Tibial nerve (tissue), 4 donors: ENCODE measurements around the gene CCDC177. TPM values are rescaled to one million over a fixed set of nuclear protein-coding genes. Genes with fewer than 3 reads are reported as not detected.

ENCODE experiments used
- DNase-seq, 2 donors: peaks; one replicate each; pipeline ENCODE4 v3.0.0-alpha.2; 2019; ENCODE audit warnings: low spot score in 2 of 2
- H3K27ac ChIP-seq, 4 donors: fragments of 200-600 bp; sonication (generic) in 3 of 4; one replicate each; pipeline ENCODE4 v1.5.1; 2017 to 2019; ENCODE audit warnings: mild to moderate bottlenecking in 1 of 4
- H3K27me3 ChIP-seq, 2 donors: fragments of 200-600 bp; sonication (generic) in 1 of 2; one replicate each; pipeline versions ENCODE4 v1.5.1 to v1.6.0; 2017 to 2019
- H3K36me3 ChIP-seq, 3 donors: fragments of 200-600 bp; sonication (generic); one replicate each; pipeline ENCODE4 v1.5.1; 2018 to 2019
- H3K4me1 ChIP-seq, 4 donors: fragments of 200-600 bp; sonication (generic) in 3 of 4; one replicate each; pipeline ENCODE4 v1.5.1; 2017 to 2019
- H3K4me3 ChIP-seq, 4 donors: fragments of 200-600 bp; sonication (generic) in 3 of 4; one replicate each; pipeline ENCODE4 v1.5.1; 2017 to 2019; ENCODE audit warnings: mild to moderate bottlenecking in 1 of 4, moderate library complexity in 1 of 4
- H3K9me3 ChIP-seq, 4 donors: fragments of 200-600 bp; sonication (generic) in 3 of 4; one replicate each; pipeline ENCODE4 v1.5.1; 2017 to 2019
- EP300 ChIP-seq, 2 donors: sonication (generic); formaldehyde crosslinking; IDR thresholded peaks; one replicate each; pipeline ENCODE4 v1.6.1; 2017; ENCODE audit warnings: antibody characterized with exemption in 2 of 2, mild to moderate bottlenecking in 1 of 2
- POLR2A ChIP-seq, 2 donors: fragments of 450-650 bp; IDR thresholded peaks; one replicate each; pipeline ENCODE4 v1.6.1; 2017; ENCODE audit warnings: antibody characterized with exemption in 2 of 2, mild to moderate bottlenecking in 2 of 2, moderate library complexity in 2 of 2
- WGBS, 2 donors: methylation state at CpG; one replicate each; pipeline ENCODE4 v1.1.5; 2018; 5-methylcytosine and 5-hydroxymethylcytosine counted together
- total RNA-seq, 4 donors: library from RNA; depleted of rRNA; stranded (reverse); fragments of >200 nt; gene quantifications; one replicate each; pipeline ENCODE4 v1.1.0, GENCODE V29; 2016
- TF ChIP-seq, protein P1 (sequence below), 5 experiments: fragments of 200-600 bp in 3 of 5; fragments of 450-650 bp in 2 of 5; sonication (generic) in 3 of 5; IDR thresholded peaks; one replicate each; pipeline ENCODE4 v1.5.1; 2016 to 2019; ENCODE audit warnings: antibody characterized with exemption in 5 of 5, mild to moderate bottlenecking in 3 of 5, moderate library complexity in 2 of 5

CCDC177 gene
- total RNA-seq, 4 donors from 2014 or later = not detected

DNA sequence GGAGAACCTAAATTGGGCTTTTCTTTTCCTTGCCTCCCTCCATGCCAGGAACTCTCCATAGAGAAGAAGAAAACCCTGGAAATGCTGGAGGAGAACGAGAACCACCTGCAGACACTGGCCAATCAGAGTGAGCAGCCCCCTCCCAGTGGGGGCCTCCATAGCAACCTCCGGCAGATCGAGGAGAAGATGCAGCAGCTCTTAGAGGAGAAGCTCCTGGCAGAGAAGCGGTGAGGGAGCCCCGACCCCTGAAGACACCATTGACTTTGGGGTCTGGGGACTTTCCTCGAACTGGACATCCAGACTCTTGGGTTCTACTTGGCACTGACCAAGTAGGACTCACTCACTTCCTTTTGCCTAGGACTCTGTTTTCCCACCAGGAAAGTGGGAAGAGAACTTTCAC is 48.8 kb downstream of the CCDC177 start:
- WGBS, 2 donors = 71 to 75% methylated on average over 6 of the region's 6 CpGs
- Histone ChIP-seq H3K36me3 (no peaks in the 10 kb centered on the region), H3K9me3 (no peaks in the 10 kb centered on the region), H3K27ac (no peak overlapping the region), H3K27me3 (peaks cover 0 to 3% of the 10 kb centered on the region in 2 donors), H3K4me1 (no peaks in the 10 kb centered on the region), H3K4me3 (no peak overlapping the region)
- TF ChIP-seq POLR2A (IDR thresholded peaks at IDR 0.05) = no peak
- TF ChIP-seq, protein P1, sequence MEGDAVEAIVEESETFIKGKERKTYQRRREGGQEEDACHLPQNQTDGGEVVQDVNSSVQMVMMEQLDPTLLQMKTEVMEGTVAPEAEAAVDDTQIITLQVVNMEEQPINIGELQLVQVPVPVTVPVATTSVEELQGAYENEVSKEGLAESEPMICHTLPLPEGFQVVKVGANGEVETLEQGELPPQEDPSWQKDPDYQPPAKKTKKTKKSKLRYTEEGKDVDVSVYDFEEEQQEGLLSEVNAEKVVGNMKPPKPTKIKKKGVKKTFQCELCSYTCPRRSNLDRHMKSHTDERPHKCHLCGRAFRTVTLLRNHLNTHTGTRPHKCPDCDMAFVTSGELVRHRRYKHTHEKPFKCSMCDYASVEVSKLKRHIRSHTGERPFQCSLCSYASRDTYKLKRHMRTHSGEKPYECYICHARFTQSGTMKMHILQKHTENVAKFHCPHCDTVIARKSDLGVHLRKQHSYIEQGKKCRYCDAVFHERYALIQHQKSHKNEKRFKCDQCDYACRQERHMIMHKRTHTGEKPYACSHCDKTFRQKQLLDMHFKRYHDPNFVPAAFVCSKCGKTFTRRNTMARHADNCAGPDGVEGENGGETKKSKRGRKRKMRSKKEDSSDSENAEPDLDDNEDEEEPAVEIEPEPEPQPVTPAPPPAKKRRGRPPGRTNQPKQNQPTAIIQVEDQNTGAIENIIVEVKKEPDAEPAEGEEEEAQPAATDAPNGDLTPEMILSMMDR (IDR thresholded peaks at IDR 0.05) = no peak
- no peak for TF ChIP-seq EP300 (IDR thresholded peaks at IDR 0.05)
- DNase-seq = no peak

DNA sequence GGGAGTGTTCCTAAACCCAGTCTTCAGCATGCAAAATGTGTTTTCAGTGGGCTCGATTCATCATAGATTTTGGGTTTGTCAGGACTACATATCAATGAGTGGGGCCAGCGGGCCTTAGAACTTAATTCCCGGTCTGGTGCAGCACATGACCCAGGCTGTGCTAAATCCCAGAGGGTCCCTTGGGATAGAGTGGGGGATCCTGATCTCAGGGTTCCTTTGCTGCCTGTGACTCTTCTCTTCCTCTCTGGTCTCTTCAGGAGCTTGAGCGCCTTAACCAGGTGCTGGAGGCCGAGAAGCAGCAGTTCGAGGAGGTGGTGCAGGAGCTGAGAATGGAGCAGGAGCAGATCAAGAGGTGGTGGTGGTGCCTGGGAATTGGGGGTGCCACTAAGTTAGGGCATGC is 52.6 kb downstream of the CCDC177 start:
- TF ChIP-seq POLR2A (IDR thresholded peaks at IDR 0.05) = no peak
- TF ChIP-seq EP300 (IDR thresholded peaks at IDR 0.05) = no peak
- TF ChIP-seq, protein P1 (IDR thresholded peaks at IDR 0.05) = no peak
- Histone ChIP-seq H3K27ac (no peak overlapping the region), H3K36me3 (no peaks in the 10 kb centered on the region), H3K9me3 (no peaks in the 10 kb centered on the region), H3K4me3 (no peak overlapping the region), H3K27me3 (no peaks in the 10 kb centered on the region), H3K4me1 (no peaks in the 10 kb centered on the region)
- 92 to 96% methylated on average over 6 of the region's 6 CpGs for WGBS, 2 donors
- DNase-seq = no peak

Other genes starting within 250 kb of the CCDC177 start
- gene ERH, start 176.6 kb downstream of the CCDC177 start, total RNA-seq = 100 to 1,000 TPM in 1 of 4 donors, 10 to 100 TPM in 3; 59.4 to 113 (median 82.5) TPM
- gene SLC39A9, start 176.2 kb downstream of the CCDC177 start, total RNA-seq = 10 to 100 TPM; 52.2 to 68.4 (median 64.4) TPM
- not detected for gene PLEKHD1, start 90.1 kb downstream of the CCDC177 start, total RNA-seq
- gene SUSD6, start 36.7 kb upstream of the CCDC177 start, total RNA-seq = 10 to 100 TPM; 54.4 to 66.3 (median 57.7) TPM
- gene SRSF5, start 192.3 kb upstream of the CCDC177 start, total RNA-seq = 100 to 1,000 TPM; 308 to 470 (median 361) TPM
- gene SLC10A1, start 222.4 kb upstream of the CCDC177 start, total RNA-seq = not detected